ENCODE measurements around the gene COPZ1. TPM values are rescaled to one million over a fixed set of nuclear protein-coding genes. Genes with fewer than 3 reads are reported as not detected.

Gene COPZ1
- total and polyA plus RNA-seq, 2 experiments from 2014 or later = 164 to 207 TPM

GRCh38 chr12:54363618-54364017 lies 38.7 kb downstream of the COPZ1 start:
- WGBS (ENCODE audit: low lambda C conversion rate, missing lambda C conversion rate) = 90% methylated on average over 6 of the region's 6 CpGs
- Histone ChIP-seq H3K4me1 (ENCODE audit: insufficient read depth) (peaks cover 12% of the 10 kb centered on the region), H3K27me3 (peaks cover 3% of the 10 kb centered on the region), H3K27ac (no peak overlapping the region), H3K4me3 (no peak overlapping the region), H3K9me3 (ENCODE audit: low read depth) (no peaks in the 10 kb centered on the region), H3K9me2 (replicated peaks; ENCODE audit: insufficient read depth) (no peaks in the 10 kb centered on the region), H4K20me1 (ENCODE audit: insufficient read depth, poor library complexity, severe bottlenecking) (no peaks in the 10 kb centered on the region), H3K79me2 (no peaks in the 10 kb centered on the region), H2AFZ (no peak overlapping the region), H3K36me3 (replicated peaks; ENCODE audit: insufficient read depth, low read depth) (no peaks in the 10 kb centered on the region), H3K4me2 (no peak overlapping the region)
- no peak for TF ChIP-seq EZH2 (IDR thresholded peaks at IDR 0.05; ENCODE audit: borderline replicate concordance)
- TF ChIP-seq CTCF (IDR thresholded peaks at IDR 0.05; ENCODE audit: poor library complexity) = no peak
- DNase-seq (ENCODE audit: low spot score) = no peak

- 91% methylated on average over 4 of the region's 4 CpGs for WGBS (ENCODE audit: low lambda C conversion rate, missing lambda C conversion rate)
- no peak within 1 kb of the TSS for H3K27ac ChIP-seq
- H3K9me3 ChIP-seq (ENCODE audit: low read depth) = no peaks in the 10 kb centered on the region
Observed at GRCh38 chr12:54364413-54364812, 39.5 kb downstream of the COPZ1 start, which contains the start of gene GPR84. Gene GPR84, minus strand, starts transcription at chr12:54364486. Its CDS starts 635 bp downstream, at chr12:54363851.

GRCh38 chr12:54368025-54368708 lies 43.2 kb downstream of the COPZ1 start:
- H3K9me2 ChIP-seq (replicated peaks; ENCODE audit: insufficient read depth) = no peaks in the 10 kb centered on the region
- H3K4me1 ChIP-seq (ENCODE audit: insufficient read depth) = peaks cover 24% of the 10 kb centered on the region
- no peak overlapping the region for H3K4me3 ChIP-seq
- H3K27me3 ChIP-seq = peaks cover 3% of the 10 kb centered on the region
- peak overlapping the region; percentile 49 for H3K27ac ChIP-seq
- TF ChIP-seq CTCF (IDR thresholded peaks at IDR 0.05; ENCODE audit: poor library complexity) = no peak
- TF ChIP-seq EZH2 (IDR thresholded peaks at IDR 0.05; ENCODE audit: borderline replicate concordance) = no peak
- TF ChIP-seq EZH2phosphoT487 (IDR thresholded peaks at IDR 0.05; ENCODE audit: low read depth, severe bottlenecking, unreplicated experiment) = no peak
- no peak for DNase-seq (ENCODE audit: low spot score)
- peak overlapping the region; percentile 46 for H2AFZ ChIP-seq
- H3K36me3 ChIP-seq (replicated peaks; ENCODE audit: insufficient read depth, low read depth) = no peaks in the 10 kb centered on the region
- no peaks in the 10 kb centered on the region for H4K20me1 ChIP-seq (ENCODE audit: insufficient read depth, poor library complexity, severe bottlenecking)
- H3K4me2 ChIP-seq = peak overlapping the region; percentile 68
- no peaks in the 10 kb centered on the region for H3K9me3 ChIP-seq (ENCODE audit: low read depth)
- H3K79me2 ChIP-seq = no peaks in the 10 kb centered on the region
- WGBS (ENCODE audit: low lambda C conversion rate, missing lambda C conversion rate) = 26% methylated on average over 5 of the region's 5 CpGs

More at GRCh38 chr12:54364413-54364812, 39.5 kb downstream of the COPZ1 start, which contains the start of gene GPR84:
- H3K9me2 ChIP-seq (replicated peaks; ENCODE audit: insufficient read depth) = no peaks in the 10 kb centered on the region
- no peak within 1 kb of the TSS for H2AFZ ChIP-seq
- H3K27me3 ChIP-seq = peaks cover 3% of the 10 kb centered on the region
- DNase-seq (ENCODE audit: low spot score) = no peak
- no peaks in the 10 kb centered on the region for H3K36me3 ChIP-seq (replicated peaks; ENCODE audit: insufficient read depth, low read depth)
- H3K79me2 ChIP-seq = no peaks in the 10 kb centered on the region
- H3K4me1 ChIP-seq (ENCODE audit: insufficient read depth) = peaks cover 19% of the 10 kb centered on the region
- H3K4me2 ChIP-seq = no peak within 1 kb of the TSS
- H4K20me1 ChIP-seq (ENCODE audit: insufficient read depth, poor library complexity, severe bottlenecking) = no peaks in the 10 kb centered on the region
- no peak within 1 kb of the TSS for H3K4me3 ChIP-seq
- no peak for TF ChIP-seq EZH2phosphoT487 (IDR thresholded peaks at IDR 0.05; ENCODE audit: low read depth, severe bottlenecking, unreplicated experiment)
- no peak for TF ChIP-seq EZH2 (IDR thresholded peaks at IDR 0.05; ENCODE audit: borderline replicate concordance)
- no peak for TF ChIP-seq CTCF (IDR thresholded peaks at IDR 0.05; ENCODE audit: poor library complexity)
